Measurements from ENCODE around the gene CLASP1. TPM values are rescaled to one million over a fixed set of nuclear protein-coding genes. Genes with fewer than 3 reads are reported as not detected.

Gene CLASP1
- total and polyA plus RNA-seq, 3 donors from 2014 or later = 43.8 to 130 (median 103) TPM

GRCh38 chr2:121349721-121350401, 299.4 kb downstream of the CLASP1 start:
- no peaks in the 10 kb centered on the region for H3K9me3 ChIP-seq
- no peak overlapping the region for H3K27ac ChIP-seq
- no peaks in the 10 kb centered on the region for H3K27me3 ChIP-seq

GRCh38 chr2:121348128-121348740, 301.0 kb downstream of the CLASP1 start:
- H3K36me3 ChIP-seq (ENCODE audit: low read depth, missing control alignments) = no peaks in the 10 kb centered on the region
- intact Hi-C loops (cut with DNase I; ENCODE audit: low total_unique reads) = no loop called here

More at GRCh38 chr2:121349721-121350401, 299.4 kb downstream of the CLASP1 start:
- WGBS, 2 donors = 85 to 98% methylated on average over 4 of the region's 4 CpGs
- intact Hi-C loops (cut with DNase I; ENCODE audit: low total_unique reads) = no loop called here
- Histone ChIP-seq H3K36me3 (ENCODE audit: low read depth, missing control alignments) (no peaks in the 10 kb centered on the region), H3K4me3 (no peak overlapping the region), H3K4me1 (no peaks in the 10 kb centered on the region)
- TF ChIP-seq CTCF (IDR thresholded peaks at IDR 0.05) = no peak
- no peak for TF ChIP-seq POLR2A (IDR thresholded peaks at IDR 0.05)
- DNase-seq = no peak

DNA sequence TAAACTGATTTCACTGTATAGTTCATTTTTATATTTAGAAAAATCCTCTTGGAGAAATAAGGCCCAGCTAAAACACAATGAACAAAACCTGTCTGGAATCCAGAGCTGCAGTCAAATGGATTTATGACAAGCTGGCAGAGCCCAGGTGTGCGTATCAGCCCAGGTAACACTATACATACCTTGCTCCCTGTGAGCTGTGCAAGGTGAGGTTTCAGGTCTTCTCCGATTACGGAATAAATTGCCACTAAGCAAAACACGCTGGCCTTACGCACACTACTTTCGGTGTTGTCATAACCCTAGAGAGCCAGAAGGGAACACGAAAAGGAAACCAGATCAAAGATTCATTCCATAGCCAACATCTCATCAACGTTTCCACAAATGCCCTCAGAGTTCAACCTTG, 302.4 kb downstream of the CLASP1 start:
- intact Hi-C loops (cut with DNase I; ENCODE audit: low total_unique reads) = no loop called here
- no peak for TF ChIP-seq CTCF (IDR thresholded peaks at IDR 0.05)
- no peaks in the 10 kb centered on the region for H3K36me3 ChIP-seq (ENCODE audit: low read depth, missing control alignments)
- WGBS, 2 donors = 88 to 89% methylated on average over 8 of the region's 8 CpGs
- DNase-seq = no peak
- H3K27ac ChIP-seq = no peak overlapping the region
- H3K9me3 ChIP-seq = no peaks in the 10 kb centered on the region
- H3K27me3 ChIP-seq = no peaks in the 10 kb centered on the region
- no peaks in the 10 kb centered on the region for H3K4me1 ChIP-seq
- no peak overlapping the region for H3K4me3 ChIP-seq

More at GRCh38 chr2:121348128-121348740, 301.0 kb downstream of the CLASP1 start:
- WGBS, 2 donors = 92 to 97% methylated on average over 15 of the region's 15 CpGs
- TF ChIP-seq POLR2A (IDR thresholded peaks at IDR 0.05) = no peak
- no peak for TF ChIP-seq CTCF (IDR thresholded peaks at IDR 0.05)
- no peak for DNase-seq
- Histone ChIP-seq H3K9me3 (no peaks in the 10 kb centered on the region), H3K27me3 (no peaks in the 10 kb centered on the region), H3K4me1 (no peaks in the 10 kb centered on the region), H3K27ac (no peak overlapping the region), H3K4me3 (no peak overlapping the region)

DNA sequence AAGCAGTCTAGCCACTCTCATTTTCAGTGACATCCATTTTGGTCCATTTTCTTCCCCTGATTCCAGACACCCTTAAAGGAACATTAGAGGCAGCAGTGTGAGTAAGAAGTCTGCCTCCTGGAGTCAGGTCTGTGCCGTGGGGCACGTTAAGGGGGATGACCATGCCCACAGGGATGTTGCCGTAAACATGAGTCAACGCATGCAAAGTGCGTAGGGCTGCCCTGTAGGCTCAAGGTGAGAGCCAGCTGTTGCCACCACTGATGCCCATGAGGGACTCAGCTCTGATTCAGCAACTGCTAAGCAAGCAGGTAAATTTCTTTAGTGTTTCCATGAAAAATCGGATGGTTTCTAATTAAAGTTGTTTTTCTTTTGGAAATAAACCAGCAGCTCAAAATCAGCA, 302.9 kb downstream of the CLASP1 start:
- intact Hi-C loops (cut with DNase I; ENCODE audit: low total_unique reads) = no loop called here
- no peaks in the 10 kb centered on the region for H3K27me3 ChIP-seq
- H3K27ac ChIP-seq = no peak overlapping the region
- no peaks in the 10 kb centered on the region for H3K4me1 ChIP-seq
- H3K4me3 ChIP-seq = no peak overlapping the region
- WGBS, 2 donors = 89 to 91% methylated on average over 6 of the region's 6 CpGs
- no peaks in the 10 kb centered on the region for H3K36me3 ChIP-seq (ENCODE audit: low read depth, missing control alignments)
- no peak for DNase-seq
- TF ChIP-seq CTCF (IDR thresholded peaks at IDR 0.05) (no peak), POLR2A (IDR thresholded peaks at IDR 0.05) (no peak)
- no peaks in the 10 kb centered on the region for H3K9me3 ChIP-seq

DNA sequence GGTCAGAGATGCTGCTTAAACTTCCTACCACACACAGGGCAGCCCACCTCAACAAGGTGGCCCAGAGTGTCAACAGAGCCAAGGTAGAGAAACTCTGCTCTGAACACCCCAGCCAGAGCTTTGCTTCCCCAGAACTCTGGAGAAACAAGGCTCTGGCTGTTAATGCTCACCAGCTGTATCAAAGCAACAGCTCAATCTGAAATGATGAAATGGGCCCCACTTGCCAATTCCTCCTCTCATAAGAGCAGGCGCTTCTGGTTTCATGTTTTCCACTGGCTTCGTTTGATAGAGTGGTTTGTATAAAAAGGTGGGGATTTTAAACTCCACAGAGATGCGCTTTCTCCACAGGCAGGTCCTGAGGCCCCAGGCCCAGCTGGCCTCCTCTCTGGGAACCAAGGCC, 303.4 kb downstream of the CLASP1 start:
- Histone ChIP-seq H3K36me3 (ENCODE audit: low read depth, missing control alignments) (no peaks in the 10 kb centered on the region), H3K27ac (no peak overlapping the region), H3K27me3 (no peaks in the 10 kb centered on the region), H3K4me1 (no peaks in the 10 kb centered on the region), H3K4me3 (no peak overlapping the region), H3K9me3 (no peaks in the 10 kb centered on the region)
- intact Hi-C loops (cut with DNase I; ENCODE audit: low total_unique reads) = no loop called here
- 84 to 92% methylated on average over 3 of the region's 3 CpGs for WGBS, 2 donors
- DNase-seq = no peak
- TF ChIP-seq POLR2A (IDR thresholded peaks at IDR 0.05) (no peak), CTCF (IDR thresholded peaks at IDR 0.05) (no peak)
